ENCODE measurements around the gene PPARD.
"Not testable (repeated sequence)": the region's sequence is repeated elsewhere in the genome, so short reads cannot be mapped to it uniquely, and the experiment has no call there.

The PPARD gene

DNA sequence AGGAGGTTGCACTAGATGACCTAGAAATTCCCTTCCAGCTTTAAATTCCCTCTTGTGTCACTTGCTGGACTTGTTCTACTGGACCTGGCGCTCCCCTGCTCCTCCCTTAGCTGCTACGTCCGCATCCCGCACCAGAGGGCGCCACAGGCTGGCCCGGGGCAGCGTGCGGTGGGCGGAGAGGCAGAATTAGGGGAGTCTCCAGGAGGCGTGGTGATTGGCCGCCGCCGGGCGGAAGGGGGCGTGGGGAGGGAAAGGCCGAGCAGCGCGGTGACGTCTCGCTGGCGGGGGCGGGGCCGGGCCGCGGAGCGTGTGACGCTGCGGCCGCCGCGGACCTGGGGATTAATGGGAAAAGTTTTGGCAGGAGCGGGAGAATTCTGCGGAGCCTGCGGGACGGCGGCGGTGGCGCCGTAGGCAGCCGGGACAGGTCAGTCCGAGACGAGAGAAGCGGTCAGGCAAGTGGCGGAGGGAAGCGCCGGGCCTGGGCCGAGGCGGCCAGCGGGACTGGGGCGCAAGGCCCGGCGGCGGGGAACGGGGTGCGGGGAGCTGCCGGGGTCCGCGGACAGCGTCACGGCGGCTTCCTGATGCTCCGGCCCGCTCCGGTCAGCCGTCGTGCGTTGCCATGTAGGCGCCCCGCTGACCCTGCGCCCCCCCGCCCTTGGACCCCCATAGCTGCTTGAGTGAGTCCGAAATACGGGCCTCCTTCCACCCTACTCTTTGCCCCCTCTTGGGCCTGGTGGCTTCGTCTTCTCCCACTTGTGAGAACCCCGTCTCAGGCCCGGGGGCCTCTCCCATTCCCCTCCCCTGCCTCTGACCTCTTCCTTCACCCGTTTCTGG is at the start of gene PPARD:
Gene PPARD (plus strand): TSS at position 301 of the 834 bp plus-strand sequence. CDS start 68,530 bp downstream, outside the sequence.
- DNase-seq (ENCODE audit: low read depth) = peak; percentile 87

DNA sequence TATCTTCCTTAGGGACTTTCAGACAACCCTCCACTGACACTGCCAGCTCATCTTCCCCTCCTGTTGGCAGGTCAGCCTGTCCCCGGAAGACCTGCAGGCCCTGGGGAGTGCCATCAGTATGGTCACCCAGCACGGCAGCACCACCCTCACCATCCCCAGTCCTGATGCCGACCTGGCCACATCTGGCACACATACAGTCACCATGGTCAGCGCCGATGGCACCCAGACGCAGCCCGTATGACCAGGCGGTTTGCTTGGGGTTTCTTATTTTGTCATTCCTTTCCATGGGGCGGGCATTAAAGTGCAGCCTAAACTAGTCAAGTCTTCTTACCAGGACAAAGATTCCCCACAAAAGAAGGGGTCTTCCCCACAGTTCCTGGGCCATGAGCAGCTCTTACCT is 48.7 kb upstream of the PPARD start:
- DNase-seq (ENCODE audit: low read depth) = no peak

DNA sequence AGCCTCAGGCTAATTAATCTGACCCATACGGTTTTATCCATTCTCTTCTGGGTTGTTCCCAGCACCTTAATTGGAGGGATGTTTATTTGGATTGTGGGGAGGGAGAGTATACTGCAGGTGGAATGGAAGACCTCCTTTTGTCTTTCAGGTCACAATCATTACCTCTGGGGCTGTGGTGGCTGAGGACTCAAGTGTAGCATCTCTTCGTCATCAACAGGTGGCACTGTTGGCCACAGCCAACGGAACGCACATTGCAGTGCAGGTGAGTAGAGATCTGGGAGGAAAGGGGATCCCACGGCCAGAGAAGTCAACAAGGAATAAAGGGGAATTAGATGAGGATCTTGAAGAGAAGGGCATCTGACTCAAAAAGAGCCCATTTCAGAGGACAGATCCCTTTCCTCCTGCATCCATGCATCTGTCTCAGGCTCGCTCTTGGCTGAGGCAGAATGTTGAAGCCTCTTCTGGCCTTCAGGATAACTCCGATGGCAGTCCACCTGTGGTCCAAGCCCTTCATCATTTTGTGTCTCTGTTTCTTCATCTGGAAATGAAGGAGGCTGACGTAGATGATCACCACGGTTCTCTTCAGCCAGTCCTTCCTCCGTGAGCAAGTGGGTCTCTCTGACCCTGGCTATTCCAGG is 47.9 kb upstream of the PPARD start:
- peak; percentile 30 for DNase-seq (ENCODE audit: low read depth)

DNA sequence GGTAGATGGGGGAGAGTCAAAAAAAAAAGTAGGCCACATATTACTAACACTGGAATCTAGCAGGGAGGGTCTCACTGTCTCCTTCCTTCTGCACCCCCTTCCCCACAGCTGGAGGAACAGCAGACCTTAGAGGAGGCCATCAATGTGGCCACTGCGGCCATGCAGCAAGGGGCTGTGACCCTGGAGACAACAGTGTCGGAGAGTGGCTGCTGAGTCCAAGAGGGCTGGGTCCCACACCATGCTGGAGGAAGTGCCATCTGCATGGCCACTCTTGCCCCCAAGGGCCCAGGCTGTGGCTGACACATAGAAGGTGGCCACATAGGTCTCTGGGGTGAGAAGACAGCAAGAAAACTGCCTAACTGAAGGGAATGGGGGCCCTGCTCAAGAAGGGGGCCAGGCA is 47.3 kb upstream of the PPARD start:
- no peak for DNase-seq (ENCODE audit: low read depth)

DNA sequence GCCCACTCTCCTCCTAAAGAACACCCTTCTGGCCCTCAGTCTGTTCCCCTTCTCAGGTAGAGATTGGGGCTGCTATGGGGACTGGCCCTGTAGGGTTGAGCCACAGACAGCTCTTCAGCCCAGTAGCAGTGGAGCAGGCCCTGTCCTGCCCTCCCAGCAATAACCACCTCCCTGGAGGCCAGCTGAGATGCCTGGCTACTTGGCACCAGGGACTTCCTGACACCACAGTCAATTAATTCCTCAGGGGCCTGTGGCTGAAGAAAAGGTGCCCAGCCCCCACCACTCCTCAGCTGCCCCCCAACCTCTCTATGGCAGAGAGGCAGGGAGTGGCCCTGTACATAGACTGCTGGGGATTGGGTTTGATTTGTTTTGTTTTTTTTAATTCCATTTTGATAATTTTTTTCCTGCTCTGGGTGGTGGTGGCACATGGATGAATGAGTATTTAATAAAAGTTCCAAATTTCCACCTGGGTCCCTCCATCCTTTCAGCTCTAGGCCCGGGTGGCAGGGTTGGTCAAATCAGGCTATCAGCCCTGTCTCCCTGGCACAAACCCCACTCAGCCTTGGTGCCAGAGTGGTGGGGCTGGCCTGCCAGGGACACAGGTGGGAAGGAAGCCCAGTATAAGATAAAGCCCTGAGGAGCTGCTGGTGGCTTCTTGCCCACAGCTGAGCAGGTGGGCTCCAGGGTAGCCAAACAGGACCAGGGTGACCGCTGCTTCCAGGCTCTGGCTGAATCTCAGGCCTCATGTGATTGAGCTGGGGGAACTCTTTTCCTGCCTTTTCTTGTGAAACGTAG is 46.6 kb upstream of the PPARD start:
- no peak for DNase-seq (ENCODE audit: low read depth)

DNA sequence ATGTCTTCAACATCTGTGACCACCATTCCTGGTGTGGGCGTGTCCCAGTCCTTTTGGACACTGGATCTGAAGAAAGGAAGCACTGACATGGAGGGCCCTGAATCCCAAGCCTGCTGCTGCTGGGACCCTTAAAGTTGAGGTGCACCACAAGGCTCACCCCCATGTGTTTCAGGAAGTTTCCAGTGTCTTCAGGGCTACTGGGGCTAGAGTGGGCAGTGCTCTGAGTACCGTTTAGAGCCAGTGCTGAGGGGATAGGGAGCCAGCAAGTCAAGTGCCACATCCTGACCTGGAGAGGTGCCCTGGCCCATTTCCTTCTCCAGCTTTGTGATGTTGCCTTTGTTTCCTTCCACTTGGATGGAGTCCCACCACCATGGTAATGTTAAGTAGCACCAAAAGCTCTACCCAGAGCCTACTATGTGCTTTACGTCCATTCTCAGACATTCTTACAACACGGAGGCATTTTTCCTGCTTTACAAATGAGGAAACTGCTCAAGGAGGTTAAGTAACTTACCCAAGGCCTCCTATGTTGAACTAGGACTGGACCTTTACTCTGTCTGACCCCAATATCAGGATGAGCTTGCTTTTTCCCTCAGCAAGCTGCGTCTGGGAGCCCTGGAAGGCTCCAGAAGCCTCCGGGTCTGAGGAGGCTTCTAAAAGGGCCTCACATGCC is 45.3 kb upstream of the PPARD start:
- DNase-seq (ENCODE audit: low read depth) = no peak

DNA sequence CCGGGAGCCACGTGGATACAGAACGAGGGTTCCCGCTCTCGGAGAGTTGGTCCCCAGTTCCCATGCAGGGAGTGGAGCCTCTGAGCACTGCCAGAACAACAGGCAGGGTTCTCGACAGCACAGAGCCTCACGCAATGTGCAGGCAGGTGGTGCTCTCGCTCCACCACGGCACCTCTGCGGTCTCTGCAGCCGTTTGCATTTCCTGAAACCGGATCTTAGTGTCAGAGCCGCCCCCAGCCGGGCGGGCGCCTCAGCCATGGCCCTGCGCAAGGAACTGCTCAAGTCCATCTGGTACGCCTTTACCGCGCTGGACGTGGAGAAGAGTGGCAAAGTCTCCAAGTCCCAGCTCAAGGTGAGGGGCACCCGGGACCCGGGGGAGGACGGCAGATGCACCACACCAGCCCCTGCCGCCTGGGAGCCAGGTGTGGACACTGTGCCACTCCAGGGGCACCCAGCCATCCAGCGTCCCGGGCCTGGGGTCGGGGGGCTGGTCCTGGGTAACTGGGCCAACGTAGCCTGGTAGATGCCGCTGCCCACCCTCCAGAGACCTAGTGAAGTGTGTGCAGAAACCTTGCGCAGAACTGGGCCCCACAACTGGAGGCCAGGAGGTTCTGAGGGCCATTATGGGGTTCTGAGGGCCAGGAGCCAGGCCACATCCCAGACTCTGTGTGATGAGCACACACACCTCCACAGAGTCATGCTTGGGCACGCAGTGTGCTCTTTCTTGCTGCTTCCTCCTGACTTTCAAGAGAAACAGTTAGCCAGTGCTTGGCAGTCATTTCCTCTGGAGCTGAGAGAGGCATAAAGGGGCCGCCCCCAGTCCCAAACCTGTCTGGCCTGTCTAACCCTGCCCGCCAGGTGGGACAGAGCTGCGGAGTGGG is 44.5 kb upstream of the PPARD start, which contains the start of gene DEF6:
Gene DEF6 (plus strand): TSS at position 218 of the 881 bp plus-strand sequence. CDS start 39 bp downstream, at position 257.
- peak; percentile 80 for DNase-seq (ENCODE audit: low read depth)

DNA sequence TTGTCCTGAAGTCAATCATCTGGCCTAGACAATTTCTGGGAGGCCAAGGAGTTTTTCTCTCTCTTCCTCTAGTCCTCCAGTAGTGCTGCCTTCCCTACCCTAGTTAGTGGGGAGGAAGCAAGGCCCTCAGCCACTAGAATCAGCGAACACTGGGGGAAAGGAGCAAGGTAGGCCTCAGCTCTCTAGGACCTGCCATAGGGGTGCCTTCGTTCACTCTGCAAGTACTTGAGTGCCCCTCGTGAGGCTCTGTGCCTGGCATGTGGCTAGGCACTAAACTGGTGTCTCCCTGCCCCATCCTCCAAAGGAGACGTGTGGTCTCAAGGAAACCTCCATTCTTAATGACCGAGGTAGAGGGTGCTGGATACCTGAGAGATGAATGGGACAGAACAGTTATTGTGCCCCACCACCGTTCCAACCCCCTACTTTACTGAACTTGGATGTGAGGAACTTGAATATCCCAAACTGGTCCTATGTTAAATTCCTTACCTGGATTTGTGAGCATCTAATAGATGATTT is 43.7 kb upstream of the PPARD start:
- no peak for DNase-seq (ENCODE audit: low read depth)

DNA sequence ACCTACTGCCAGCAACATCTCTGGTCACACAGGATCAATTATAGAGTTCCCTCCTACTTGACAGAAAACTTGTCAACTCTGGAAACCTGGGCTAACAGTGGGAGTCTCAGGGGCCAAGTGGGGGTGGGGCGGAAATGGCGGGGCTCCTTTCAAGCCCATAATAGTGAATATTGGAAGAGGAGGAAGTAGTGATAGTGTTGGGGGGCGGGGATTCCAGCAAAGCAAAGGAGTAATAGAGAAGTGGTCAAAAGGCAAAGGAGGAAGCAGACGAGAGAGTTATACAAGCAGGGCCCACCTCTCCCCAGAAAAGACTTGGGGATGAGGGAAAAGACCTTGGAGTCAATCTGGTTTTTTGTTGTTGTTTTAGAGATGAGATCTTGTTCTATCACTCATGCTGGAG is 42.7 kb upstream of the PPARD start:
- no peak for DNase-seq (ENCODE audit: low read depth)

DNA sequence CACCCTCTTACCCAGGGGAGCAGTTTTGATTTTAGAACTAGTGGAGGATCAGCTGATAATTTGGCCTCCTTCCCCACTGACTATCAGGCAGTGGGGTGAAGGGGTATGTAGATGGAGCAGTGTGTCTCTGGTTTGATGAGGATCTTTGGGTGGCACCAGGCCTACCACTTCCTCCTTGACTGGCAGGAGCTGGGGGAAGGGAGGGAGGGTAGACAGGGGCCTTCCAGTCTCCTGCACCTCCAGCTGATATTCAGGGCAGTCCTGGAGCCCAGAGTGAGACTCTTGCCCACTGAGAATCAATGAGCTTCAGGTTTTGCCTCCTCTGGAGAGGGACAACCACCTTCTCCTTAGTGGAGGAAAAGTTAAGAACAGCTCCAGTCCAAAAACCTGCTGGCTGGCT is 41.5 kb upstream of the PPARD start:
- no peak for DNase-seq (ENCODE audit: low read depth)

DNA sequence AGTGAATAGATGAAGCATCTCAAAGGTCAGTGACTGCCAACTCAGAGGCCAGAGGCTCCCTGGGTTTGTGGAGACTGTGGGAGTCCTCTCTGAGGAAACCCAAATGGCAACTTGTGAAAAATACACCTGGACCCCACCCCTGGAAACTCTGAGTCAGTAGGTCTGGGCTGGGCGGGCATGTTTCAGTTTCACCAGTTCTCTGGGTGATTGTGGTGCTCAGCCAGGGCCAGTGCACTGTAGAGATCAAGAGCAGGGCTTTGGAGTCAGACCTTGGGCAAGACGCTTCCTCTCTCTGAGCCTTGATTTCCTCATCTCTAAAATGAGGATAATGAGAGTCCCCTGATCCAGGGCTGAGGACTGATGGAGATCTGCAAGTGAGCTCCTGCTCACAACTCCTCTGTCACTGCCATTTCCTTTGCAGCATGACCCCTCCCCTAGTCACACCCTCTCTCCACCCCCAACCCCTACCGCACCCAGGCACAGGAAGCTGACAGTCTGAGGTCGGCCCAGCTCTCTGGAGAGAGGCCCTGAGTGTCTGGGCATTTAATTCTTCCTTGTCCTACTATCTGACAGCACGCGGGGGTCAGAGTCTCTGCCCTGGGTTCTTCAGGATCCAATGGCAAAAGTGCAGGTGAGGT is 39.6 kb upstream of the PPARD start:
- peak; percentile 13 for DNase-seq (ENCODE audit: low read depth)

DNA sequence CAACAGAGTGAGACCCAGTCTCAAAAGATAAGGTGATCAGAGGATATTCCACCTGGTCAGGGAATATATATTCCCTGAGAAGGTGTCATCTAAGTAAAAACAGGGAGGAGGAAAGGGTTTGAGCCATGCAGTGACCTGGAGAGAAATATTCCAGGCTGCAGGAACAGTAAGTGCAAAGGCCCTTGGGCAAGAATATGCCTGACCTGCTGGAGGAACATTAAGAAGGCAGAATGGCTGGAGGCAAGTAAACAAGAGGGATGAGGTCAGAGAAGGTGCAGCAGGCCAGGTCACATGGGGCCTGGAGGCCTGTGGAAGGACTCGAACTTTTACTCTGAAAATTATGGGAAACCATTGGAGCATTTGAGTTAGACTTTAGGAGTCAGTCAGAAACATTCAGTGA is 38.1 kb upstream of the PPARD start:
- DNase-seq (ENCODE audit: low read depth) = peak; percentile 15

DNA sequence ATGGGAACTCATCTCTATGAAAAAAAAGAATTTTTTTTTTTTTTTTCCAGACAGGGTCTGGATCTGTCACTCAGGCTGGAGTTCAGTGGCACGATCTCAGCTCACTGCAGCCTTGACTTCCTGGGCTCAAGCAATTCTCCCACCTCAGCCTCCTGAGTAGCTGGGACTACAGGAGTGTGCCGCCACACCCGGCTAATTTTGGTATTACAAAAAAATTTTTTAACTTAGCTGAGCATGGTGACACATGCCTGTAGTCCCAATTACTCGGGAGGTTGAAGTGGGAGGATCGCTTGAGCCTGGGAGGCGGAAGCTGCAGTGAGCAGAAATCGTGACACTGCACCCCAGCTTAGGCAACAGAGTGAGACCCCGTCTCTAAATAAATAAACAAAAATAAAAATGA is 37.2 kb upstream of the PPARD start:
- no peak for DNase-seq (ENCODE audit: low read depth)

DNA sequence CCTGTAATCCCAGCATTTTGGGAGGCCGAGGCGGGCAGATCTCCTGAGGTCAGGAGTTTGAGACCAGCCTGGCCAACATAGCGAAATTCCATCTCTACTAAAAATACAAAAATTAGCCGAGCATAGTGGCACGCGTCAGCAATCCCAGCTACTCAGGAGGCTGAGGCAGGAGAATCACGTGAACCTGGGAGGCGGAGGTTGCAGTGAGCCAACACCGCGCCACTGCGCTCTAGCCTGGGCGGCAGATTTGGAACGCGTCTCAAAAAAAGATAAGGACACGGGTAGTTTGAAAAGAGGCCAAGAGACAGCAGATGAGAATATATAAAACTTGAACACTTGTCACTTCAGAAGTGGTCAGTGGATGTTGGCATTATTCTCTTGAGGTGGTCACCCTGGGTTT is 35.2 kb upstream of the PPARD start:
- DNase-seq (ENCODE audit: low read depth) = not testable (repeated sequence)

DNA sequence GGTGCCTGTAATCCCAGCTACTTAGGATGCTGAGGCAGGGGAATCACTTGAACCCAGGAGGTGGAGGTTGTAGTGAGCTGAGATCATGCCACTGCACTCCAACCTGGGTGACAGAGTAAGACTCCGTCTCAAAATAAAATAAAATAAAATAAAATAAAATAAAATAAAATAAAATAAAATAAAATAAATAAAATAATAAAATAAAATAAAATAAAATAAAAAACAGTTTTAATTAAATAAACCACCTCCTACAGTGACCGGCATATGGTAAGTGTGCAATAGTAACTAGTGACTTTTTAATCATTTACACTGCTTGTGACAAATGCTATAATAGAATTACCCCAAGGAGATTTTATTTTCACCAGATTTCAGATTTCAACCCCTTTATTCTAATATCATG is 33.8 kb upstream of the PPARD start:
- not testable (repeated sequence) for DNase-seq (ENCODE audit: low read depth)

DNA sequence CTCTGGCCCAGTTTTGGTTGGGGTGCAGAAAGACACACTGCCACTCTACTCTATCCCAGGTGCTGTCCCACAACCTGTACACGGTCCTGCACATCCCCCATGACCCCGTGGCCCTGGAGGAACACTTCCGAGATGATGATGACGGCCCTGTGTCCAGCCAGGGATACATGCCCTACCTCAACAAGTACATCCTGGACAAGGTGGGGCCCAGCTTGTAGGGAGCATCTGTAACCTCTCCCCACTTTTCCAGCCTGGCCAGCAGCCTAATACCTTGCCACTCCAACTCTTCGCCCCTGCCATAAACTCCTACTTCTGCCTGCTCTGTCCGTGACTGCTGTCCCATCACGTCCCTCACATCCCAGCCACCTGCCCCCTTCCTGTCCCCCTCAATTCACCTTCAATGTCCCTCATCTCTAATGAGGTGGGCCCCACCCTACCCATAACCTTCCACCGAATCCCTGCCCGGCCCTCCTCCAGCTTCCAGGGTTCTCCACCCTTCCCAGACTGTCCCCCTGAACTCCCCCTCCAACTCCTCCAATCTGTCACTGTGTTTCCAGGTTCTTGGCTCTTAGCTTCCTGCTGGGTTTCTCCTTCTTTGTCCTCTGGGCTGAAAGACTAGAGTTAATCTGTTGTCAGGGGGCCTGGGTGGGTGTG is 32.6 kb upstream of the PPARD start:
- DNase-seq (ENCODE audit: low read depth) = no peak

DNA sequence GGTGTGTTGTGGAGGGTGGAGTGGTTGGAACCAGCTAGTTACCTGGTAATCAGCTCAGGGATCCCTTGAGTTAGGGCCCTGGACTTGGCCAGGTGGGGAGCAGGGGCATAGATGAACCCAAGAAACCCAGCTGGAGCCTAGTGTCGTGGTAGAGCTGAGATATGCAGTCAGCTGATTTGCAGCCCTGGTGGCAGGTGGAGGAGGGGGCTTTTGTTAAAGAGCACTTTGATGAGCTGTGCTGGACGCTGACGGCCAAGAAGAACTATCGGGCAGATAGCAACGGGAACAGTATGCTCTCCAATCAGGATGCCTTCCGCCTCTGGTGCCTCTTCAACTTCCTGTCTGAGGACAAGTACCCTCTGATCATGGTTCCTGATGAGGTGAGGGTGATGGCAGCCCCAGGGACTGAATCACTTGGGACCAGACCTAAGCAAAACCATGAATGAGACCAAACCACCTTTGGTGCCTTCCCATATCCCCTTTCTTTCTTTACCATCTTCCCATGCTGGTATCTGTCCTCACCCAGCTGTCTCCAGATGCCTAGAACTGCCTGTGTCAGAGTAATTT is 32.0 kb upstream of the PPARD start:
- DNase-seq (ENCODE audit: low read depth) = no peak

DNA sequence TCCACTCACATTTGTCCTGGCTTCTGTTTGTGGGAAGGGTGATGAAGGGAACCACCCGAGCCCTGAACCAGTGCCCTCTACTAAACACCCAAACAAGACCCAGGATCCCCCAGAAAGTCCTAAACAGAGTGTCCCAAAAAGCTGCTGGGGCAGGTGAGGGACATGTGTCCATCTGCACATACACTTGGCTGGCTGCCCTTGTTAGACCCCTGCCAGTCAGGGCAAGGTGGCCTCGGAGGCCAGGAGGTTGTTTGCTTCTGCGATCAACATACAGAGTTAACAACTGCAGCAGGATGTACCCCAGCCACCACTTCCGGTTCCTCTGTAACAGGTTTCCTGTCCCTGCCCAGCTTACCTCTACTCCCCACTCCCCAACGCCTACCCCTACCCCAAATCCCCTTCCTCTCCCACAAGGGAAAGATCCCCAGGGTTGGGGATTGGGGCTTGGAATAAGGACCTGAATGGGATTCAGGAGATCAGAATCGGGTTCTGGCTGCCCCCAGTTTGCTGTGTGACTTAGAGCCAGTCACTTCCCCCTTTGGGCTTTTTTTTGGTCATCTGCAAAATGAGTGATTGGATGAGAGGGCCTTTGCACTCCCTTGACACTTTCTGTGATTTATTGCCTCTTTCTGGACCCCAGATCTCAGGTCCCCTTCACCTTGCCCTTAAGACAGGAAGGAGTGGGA is 30.8 kb upstream of the PPARD start:
- DNase-seq (ENCODE audit: low read depth) = no peak
